ENCODE results near the gene ME3.
"Not testable (repeated sequence)": the region's sequence is repeated elsewhere in the genome, so short reads cannot be mapped to it uniquely, and the experiment has no call there.

ME3 gene

DNA sequence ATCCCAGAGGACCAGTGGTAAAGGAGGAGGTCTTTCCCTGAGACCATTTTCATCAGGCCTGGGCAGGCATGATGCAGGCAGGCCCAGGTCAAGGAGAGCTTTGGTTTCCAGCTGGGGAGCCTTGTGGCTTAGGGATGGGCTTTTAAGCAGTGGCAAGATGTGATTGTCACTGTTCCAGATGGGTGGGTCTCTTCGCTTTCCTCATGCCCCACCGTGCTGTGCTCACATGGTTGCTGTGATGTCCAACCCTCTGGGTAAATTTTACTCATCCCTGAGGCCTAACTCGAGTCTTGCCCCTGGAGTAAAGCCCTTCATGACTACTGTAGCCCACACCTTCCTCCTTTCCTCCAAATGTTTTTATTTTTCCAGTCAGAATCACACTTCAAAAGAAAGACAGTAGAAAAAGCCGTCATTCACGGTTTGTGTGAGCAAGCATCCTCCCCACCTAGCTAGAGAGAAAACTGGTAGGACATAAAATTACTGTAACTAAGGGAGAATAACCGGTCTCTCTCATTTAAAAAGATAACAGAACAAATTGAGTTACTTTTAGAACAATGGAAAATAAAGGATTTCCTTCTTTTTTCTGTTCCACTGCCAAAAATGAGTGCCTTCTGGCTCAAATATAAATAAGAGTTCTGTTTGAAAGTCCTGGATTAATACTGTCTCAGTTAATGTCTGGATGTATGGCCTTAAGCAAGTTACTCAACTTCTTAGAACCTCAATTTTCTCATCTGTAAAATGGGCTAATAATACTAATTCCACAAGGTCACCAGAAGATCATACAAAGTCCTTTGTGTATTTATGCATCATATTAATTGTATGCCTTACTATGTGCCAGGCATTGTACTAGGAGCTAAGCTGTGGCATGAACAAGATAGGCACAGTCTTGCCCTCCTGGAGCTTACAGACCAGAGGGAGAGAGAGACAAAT lies 84.9 kb downstream of the ME3 start:
- DNase-seq (ENCODE audit: low read depth in 2 of 2), result no peak

DNA sequence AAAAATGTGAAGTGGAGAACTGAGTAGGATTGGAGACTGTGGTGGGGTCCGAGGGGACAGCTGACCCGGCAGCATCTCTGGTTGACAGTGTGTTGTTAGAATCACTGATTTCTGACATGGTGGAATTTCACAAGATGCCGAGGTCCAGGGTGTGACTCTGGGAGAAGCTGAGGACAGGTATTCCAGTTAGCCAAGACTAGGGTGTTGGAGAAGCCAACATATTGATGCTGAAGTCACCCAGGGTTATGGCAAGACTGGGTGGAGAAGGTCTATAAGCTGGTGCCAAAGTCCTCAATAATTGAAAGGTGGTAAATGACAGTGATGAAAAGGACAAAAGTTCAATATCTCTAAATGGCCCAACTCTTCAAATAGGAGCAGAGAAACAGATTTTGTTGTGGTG lies 86.1 kb downstream of the ME3 start:
- no peak for DNase-seq (ENCODE audit: low read depth in 2 of 2)

DNA sequence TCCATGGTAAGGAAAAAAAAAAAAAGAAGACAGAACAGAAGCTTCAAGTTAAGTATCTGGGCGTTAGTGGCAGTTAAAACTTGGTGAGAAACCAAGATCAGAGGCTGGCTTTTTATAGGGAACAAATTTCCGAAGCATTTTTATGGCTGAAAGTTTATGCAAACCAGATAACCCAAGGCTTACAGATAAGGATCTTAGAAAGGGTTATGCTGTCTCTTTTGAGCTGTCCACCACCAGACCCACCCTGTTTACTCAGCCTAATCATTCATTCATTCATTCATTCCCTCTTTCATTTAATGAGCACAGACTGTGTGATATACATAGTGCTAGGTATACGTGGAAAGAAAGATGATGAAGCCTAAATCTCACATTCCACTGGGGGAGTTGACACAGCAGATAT lies 89.5 kb downstream of the ME3 start:
- DNase-seq (ENCODE audit: low read depth in 2 of 2), result no peak

DNA sequence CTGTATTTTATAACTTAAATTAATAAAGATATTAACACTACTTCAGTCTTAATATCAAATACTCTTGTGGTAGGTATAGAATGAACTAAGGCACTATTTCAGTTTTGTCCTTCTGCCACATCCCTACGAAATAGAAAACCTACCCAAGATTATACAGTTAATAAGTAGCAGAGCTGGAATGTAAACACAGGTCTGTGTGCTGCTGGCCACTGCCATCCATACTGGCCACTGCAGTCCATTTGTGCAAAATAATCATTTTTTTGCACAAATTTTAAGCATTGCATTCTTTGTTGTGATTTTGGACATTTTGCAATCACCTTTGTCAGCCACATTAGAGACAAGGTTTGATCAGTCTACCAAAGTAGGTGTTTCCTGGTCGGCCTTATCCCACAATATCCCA lies 91.9 kb downstream of the ME3 start:
- no peak for DNase-seq (ENCODE audit: low read depth in 2 of 2)

DNA sequence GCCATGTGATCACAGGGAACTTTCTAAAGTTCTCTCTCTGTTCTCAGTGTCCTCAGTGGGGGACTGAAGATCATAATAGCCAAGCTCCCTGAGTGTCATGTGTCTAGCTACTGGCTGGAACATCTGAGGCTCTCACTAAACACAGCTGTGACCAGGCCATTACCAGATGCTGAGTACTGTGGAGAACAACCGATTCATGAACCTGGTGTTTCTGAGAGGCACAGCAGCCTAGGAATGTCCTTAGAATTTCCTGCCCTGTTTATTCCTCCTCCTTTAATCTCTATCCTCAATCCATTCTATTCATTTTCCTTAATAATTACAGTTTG lies 93.0 kb downstream of the ME3 start:
- DNase-seq (ENCODE audit: low read depth in 2 of 2), result no peak

DNA sequence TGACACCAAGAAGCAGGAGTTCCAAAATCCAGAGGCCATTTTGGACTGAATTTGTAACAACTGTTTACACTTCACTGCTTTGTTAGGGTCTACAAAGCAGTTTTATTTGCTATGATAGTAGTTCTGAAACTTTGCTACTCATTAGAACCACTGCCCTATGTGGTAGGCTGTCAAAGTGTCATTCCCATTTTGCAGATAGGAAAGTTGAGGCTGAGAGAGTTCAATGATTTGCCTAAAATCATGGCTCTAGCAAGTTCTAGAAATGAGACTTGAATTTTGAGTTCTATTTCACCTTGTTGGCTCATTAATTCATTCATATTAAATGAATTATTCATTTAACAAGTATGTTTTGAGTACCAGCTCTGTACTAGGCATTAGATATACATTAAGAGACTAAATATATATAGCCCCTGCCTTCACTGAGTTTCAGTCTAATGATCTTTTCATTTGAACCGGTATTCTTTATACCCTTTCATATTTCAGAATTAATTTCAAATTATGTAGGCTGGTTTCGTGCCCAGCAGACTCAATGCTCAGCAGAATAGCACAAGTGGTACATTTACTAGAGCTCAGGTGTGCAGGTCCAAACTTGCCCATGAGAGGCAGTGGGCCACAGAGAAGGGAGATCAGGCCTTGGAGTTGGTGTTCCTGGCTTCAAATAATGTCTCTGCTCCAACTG lies 93.5 kb downstream of the ME3 start:
- DNase-seq (ENCODE audit: low read depth in 2 of 2), result no peak

DNA sequence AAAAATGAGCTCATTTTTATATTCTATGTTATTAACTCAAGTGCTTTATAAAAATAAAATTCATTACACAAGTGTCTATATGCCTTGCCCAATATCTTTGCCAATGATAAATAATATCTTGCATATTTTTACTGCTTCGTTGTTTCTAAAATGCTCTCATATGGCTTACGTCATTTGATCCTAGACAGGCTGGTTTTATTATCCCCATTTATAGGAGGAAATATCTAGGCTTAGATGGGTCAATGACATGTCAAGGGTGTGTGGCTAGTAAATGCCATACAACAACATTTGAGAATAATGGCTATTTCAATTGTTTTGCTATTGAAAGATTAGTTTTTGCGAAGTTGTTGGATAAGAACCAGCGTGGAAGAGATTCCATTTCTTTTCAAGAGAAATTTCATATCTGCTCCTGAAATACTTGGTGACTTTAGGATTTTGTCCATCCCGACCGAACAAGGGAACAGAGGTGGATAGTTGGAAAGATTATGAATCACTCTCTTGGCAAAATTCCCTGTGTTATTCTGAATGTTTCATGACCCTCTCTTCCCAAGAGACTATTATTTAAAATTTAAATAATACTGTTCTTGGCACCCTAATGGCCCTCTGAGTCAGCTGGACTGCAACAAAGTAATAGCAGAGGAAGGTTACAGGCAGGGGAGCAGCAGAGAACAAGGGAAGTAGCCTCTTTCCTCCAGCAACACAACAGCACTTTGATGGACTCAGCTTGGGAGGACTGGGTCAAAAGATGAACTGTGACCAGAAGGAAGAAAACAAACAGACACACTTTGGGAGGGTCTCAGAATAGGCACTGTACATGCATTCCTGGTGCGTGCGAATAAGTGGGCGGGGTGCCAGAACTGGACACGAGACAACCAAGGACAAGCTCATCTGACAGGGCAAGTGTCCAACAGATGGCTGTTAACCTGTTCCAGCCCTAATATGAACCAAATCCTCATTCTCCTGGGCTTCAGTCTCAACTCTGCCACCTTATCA lies 94.5 kb downstream of the ME3 start:
- no peak for DNase-seq (ENCODE audit: low read depth in 2 of 2)

DNA sequence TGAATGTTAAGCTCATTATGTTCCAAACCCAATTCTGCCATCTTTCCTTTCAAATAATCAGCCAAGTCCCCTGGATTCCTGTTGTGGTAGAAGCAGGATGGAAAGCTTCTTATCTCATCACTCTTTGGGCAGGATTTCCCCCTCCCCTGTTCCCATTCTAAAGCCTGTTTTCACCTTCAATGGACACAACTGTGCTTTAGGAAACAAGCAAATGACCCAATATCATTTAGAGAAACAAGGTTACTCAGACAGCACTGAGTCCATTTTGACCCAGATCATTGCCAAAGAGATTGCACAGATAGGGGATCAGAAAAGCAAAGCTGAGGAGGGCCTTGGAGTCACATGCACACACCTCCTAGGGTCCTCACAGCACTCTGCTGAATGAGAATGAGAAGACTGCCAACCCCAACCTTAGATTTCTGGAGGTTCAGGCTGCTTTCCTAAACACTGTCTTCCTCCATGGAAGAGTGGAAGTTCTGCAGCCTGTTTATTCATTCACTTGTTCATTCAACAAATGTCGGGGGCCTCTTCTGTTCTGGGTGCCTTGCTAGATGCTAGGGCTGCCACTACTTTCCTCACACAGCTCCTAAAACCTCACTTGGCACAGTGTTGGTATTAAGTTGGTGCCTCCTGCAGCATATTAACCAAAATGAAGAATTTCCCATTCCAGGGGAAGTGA lies 95.3 kb downstream of the ME3 start:
- no peak for DNase-seq (ENCODE audit: low read depth in 2 of 2)

DNA sequence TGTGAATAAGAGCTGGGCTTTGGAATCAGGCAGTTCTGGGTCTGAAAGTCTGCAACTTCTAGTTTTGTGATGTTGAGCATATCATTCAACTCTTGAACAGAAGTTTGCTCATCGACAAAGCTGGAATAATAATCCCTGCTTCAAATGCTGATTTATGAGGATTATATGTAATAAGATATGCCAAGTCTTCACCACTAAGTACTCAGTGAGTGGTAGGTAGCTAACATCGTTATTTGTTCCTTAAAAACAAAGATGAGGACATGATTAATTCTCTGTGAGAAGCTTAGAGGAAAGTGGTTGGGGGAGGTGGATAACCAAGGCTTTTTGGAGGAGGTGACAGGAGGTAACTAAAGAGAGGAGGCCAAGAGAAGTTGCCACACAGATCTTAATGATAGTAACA lies 96.5 kb downstream of the ME3 start:
- no peak for DNase-seq (ENCODE audit: low read depth in 2 of 2)

DNA sequence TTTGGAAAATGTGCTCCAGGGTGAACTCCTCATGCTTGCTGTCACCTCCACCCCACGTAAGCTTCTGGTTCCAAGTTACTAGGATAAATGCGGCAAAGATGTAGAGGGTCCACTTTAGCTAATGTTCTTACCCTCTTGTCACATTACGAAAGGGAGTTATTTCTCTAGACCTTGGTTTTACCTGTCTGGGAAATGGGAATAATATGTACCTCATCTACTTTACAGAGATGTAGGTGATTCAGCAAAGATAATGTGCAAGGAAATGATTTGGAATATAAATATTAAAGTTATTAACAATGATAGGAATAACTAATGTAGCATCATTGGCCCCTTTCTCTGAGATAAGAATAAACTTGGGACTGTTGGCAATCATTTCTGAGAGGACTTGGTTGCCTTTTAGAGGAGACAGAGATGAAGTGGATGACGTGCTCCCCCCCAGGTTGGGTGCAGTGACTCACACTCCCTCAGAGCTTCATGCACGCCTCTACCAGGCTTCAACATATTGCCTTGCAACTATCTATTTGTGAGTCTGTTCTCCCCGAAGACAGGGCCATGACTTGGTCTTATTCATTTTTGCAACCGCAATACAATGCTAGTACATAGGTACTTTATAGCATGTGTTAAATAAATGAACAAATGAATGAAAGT lies 97.1 kb downstream of the ME3 start:
- DNase-seq (ENCODE audit: low read depth in 2 of 2), result no peak

DNA sequence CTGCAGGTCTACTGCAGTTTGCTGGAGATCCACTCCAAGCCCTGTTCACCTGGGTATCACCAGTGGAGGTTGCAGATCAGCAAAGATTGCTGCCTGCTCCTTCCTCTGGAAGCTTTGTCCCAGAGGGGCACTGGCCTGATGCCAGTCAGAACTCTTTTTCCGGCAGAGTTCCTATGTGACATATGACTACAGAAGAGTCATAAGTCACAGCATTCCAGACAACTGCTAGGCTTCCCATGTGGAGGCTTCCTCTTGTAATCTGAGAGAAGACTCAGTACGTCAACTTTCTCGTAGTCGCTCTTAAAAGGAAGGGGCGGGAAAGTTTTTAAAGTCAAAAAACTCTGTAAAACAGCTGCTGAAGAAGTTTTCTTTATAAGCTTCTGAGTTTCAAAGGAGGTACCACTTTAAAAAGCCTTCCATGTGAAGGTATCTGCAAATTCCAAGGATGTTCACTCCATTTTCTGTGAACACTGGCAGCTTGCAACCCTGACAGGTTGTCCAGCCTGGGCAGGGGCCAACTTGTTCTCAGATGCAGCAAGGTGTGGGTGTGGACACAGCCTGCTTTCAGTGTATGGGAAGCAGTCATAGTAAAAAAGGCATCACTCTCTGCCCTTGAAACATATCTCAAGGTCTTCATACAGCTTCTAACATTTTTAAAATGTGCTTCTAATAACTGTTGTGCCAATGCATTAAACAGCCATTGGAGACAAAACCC lies 97.8 kb downstream of the ME3 start:
- DNase-seq (ENCODE audit: low read depth in 2 of 2), result no peak

DNA sequence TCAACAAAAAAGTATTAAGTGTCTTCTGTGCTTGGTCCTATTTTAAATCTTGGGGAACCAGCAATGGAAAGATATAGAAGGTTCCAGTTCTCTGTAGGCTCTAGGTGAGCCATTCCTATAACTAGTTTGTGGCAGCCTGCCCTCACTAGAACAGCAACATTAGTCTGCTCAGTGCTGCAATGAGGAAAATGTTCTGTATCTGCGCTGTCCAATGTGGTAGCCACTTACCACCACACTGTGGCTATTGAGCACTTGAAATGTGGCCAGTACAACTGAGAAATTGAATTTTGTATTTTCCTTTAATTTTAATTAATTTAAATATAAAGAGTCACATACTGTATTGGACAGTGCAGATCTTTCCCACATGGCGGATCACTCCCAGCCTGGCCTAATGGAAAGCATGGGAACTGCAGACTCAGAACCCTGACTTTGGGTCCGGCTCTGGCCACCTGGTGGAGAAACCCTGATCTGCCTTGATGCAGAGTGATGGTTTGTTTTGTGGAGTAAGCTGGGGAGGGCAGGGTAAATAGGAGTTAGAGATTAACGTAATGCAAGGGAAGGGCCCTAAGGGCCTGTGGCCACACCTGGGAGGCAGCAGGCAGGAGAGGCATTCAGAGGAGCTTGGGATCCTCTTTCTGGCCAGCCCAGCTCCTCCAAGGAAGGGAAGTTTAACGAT lies 101.0 kb downstream of the ME3 start:
- DNase-seq (ENCODE audit: low read depth in 2 of 2), result no peak

DNA sequence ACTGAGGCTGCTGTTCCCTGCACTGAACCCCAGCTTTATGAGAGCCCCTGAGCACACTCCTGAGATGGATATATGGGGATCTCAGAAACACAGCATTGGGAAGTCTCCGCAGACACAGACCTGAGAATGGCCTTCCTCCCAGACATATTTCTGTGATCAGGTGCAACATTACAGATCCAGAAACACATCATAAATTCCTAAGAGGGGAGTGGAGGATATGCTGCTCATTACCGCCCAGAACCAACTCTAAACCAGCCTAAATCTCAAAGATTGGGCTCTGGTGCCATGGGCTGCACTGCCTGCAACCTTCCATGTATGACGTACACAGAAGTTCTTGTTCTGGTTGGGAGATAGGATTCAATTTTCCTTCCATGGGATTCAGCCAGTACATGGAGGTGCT lies 102.0 kb downstream of the ME3 start:
- DNase-seq (ENCODE audit: low read depth in 2 of 2), result no peak

DNA sequence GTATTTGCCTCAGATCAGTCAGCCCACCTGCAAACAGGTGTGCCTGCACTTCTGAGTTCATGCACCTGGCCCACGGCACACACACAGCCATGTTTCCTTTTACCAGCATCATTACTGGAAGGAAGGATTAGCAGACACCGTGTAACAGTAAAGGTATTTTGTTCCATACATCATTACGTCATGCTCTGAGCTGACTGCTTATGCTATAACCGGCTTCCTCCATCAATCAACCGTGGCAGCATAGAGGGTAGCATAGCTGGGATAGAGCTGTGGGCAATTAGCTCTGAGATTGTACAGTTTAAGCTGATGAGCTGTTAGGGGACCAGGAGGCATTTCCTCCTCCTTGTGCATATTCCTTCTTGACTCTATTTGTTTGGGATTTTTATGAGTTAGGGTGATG lies 102.4 kb downstream of the ME3 start:
- no peak for DNase-seq (ENCODE audit: low read depth in 2 of 2)

DNA sequence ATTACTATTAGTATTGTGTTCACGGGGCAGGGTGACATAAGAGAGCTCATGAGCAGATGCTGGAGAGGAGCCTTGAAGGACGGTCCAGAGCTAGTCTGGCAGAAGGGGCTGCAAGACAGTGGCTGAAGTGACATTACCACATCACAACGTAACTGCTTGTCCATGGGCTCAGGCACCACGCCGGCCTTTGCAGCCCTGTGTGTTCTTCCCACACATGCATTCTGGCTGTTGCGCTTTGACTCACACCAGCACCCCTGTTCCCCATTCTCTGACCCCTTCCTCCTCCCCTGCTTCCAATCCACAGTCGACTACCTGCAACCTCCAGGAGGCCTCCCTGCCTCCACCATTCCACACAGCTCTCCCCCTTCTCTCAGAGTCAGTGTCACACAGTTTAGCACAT lies 103.3 kb downstream of the ME3 start:
- no peak for DNase-seq (ENCODE audit: low read depth in 2 of 2)

DNA sequence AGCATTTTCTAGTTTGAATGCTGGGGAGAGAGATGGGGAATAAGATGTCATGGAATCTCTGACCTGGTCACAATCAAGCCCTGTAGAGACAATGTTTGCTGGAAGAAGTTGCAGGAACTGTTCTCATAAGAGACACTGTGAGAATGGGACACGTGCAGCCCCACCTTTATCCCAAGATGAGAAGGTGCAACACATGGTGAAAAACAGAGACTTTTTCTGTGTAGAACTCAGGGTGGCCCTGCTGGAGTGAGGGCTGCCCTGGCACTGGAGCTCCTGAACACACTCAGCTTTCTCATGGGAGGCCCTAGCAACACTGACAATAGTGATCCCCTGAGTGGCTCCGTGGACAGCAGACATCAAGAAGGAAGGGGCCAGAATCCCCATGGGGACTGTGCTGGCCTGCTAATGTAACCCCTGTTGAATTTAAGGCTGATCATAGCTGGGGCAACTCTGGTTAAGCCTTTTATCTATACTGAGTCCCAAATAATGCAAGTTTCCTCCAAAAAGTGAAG lies 106.6 kb downstream of the ME3 start:
- DNase-seq (ENCODE audit: low read depth in 2 of 2), result no peak

DNA sequence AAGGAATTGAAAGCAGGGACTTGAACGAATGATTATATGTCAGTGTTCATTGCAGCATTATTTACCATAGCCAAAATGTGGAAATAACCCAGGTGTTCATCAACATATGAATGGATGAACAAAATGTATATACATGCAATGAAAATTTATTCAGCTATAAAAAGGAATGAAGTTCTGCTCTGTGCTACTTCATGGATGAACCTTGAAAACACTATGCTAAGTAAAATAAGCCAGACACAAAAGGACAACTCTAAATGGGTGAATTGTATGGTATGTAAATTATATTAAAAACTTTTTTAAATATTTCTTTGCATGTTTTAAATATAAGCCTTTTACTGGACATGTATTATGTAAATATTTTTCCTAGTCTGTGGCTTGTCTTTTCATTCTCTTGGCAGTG lies 107.0 kb downstream of the ME3 start:
- no peak for DNase-seq (ENCODE audit: low read depth in 2 of 2)

DNA sequence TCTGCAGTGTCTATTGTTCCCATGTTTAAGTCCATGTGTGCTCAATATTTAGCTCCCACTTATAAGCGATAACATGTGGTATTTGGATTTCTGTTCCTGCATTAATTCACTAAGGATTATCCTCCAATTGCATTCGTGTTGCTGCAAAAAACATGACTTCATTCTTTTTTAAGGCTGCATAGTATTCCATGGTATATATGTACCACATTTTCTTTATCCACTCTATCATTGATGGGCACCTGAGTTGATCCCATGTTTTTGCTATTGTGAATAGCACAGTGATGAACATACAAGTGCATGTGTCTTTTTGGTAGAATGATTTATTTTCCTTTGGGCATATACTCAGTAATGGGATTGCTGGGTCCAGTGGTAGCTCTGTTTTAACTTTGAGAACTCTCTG lies 109.6 kb downstream of the ME3 start:
- not testable (repeated sequence) for DNase-seq (ENCODE audit: low read depth in 2 of 2)

DNA sequence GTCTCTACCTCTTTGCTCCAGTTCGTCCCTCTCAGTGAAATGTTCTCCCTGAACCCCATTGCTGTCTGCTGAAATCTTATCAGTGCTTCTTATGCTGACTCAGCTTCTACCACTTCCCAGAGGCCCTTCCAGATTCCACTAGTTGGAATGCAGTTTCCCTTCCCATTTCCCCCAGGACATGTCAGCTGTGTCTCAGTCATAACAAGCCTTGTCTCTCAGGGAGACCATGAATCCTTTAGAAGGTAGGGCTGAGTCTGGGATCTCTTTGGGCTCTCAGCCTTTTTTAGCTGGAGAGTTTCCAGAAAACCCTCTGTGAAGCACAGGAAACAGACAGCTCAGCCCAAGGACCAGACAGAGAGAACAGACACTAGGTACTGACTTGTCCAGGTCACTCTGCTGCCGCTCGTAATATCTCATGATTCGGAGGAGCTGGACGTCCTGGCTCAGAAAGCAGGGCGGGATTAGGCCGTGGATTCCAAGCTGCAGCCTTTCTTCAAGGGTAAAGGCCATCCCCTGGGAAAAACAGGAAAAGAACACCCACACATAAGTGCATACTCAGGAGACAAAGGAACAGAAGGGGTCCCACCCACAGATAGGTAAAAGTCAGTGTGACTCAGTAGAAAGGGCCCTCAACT lies 113.0 kb downstream of the ME3 start:
- no peak for DNase-seq (ENCODE audit: low read depth in 2 of 2)
